H9 (cell line): ENCODE results near the gene MSL3. TPM values are rescaled to one million over a fixed set of nuclear protein-coding genes. Genes with fewer than 3 reads are reported as not detected.

Source experiments
- DNase-seq: peaks from one replicate; pipeline ENCODE4 v3.0.0-alpha.2; 2017
- H2AFZ ChIP-seq: one replicate; pipeline ENCODE4 v1.6.1; 2013; ENCODE audit warnings: mild to moderate bottlenecking, low read length, control low read depth, moderate library complexity
- H2AK5ac ChIP-seq: 2 replicates; pipeline ENCODE4 v1.6.1; 2013; ENCODE audit warnings: low read length, control low read depth, mixed read lengths; ENCODE audit not compliant: insufficient read length
- H2BK120ac ChIP-seq: one replicate; pipeline ENCODE4 v1.6.1; 2013; ENCODE audit warnings: low read depth, mild to moderate bottlenecking, low read length, control low read depth, inconsistent platforms; ENCODE audit not compliant: poor library complexity, severe bottlenecking
- H2BK12ac ChIP-seq: 2 replicates; pipeline ENCODE4 v1.6.1; 2013; ENCODE audit warnings: low read length, control low read depth, mixed read lengths, low read depth; ENCODE audit not compliant: insufficient read length
- H2BK15ac ChIP-seq: 2 replicates; pipeline ENCODE4 v1.6.1; 2013; ENCODE audit warnings: low read depth, low read length, control low read depth
- H2BK20ac ChIP-seq: one replicate; pipeline ENCODE4 v1.6.1; 2013; ENCODE audit warnings: low read depth, mild to moderate bottlenecking, low read length, control low read depth, inconsistent platforms; ENCODE audit not compliant: poor library complexity, severe bottlenecking
- H2BK5ac ChIP-seq: 2 replicates; pipeline ENCODE4 v1.6.1; 2013; ENCODE audit warnings: low read length, control low read depth, mixed read lengths; ENCODE audit not compliant: insufficient read length
- H3K14ac ChIP-seq: 2 replicates; pipeline ENCODE4 v1.6.1; 2013; ENCODE audit warnings: low read length, control low read depth; ENCODE audit not compliant: insufficient read depth
- H3K18ac ChIP-seq: 2 replicates; pipeline ENCODE4 v1.6.1; 2013; ENCODE audit warnings: low read depth, mild to moderate bottlenecking, mixed read lengths, low read length, control low read depth; ENCODE audit not compliant: insufficient read length
- H3K23ac ChIP-seq: 2 replicates; pipeline ENCODE4 v1.6.1; 2013; ENCODE audit warnings: low read length, control low read depth, mixed read lengths, low read depth; ENCODE audit not compliant: insufficient read length
- H3K23me2 ChIP-seq: 2 replicates; pipeline ENCODE4 v1.6.1; 2013; ENCODE audit warnings: low read depth, mild to moderate bottlenecking, mixed read lengths, low read length, control low read depth; ENCODE audit not compliant: insufficient read length, poor library complexity, severe bottlenecking
- H3K27ac ChIP-seq: 2 replicates; pipeline ENCODE4 v1.5.1; 2013; ENCODE audit warnings: low read length, control low read depth, mixed read lengths, low read depth; ENCODE audit not compliant: insufficient read length
- H3K27me3 ChIP-seq: 2 replicates; pipeline ENCODE4 v1.6.1; 2013; ENCODE audit warnings: low read length, control low read depth, inconsistent platforms; ENCODE audit not compliant: insufficient read depth
- H3K4ac ChIP-seq: 2 replicates; pipeline ENCODE4 v1.6.1; 2013; ENCODE audit warnings: low read depth, mild to moderate bottlenecking, control low read depth, inconsistent platforms, low read length, moderate library complexity
- H3K4me1 ChIP-seq: 2 replicates; pipeline ENCODE4 v1.6.1; 2013; ENCODE audit warnings: low read length, control low read depth, inconsistent platforms; ENCODE audit not compliant: insufficient read depth
- H3K4me2 ChIP-seq: 2 replicates; pipeline ENCODE4 v1.6.1; 2013; ENCODE audit warnings: low read length, control low read depth, mixed read lengths; ENCODE audit not compliant: insufficient read length, insufficient read depth
- H3K56ac ChIP-seq: 2 replicates; pipeline ENCODE4 v1.6.1; 2013; ENCODE audit warnings: low read depth, mild to moderate bottlenecking, mixed read lengths, low read length, control low read depth; ENCODE audit not compliant: insufficient read length
- H3K79me1 ChIP-seq: 2 replicates; pipeline ENCODE4 v1.6.1; 2013; ENCODE audit warnings: low read depth, mild to moderate bottlenecking, moderate library complexity, low read length, control low read depth, inconsistent platforms; ENCODE audit not compliant: insufficient read depth, poor library complexity, severe bottlenecking
- H3K79me2 ChIP-seq: 2 replicates; pipeline ENCODE4 v1.6.1; 2013; ENCODE audit warnings: low read length, control low read depth, inconsistent platforms; ENCODE audit not compliant: insufficient read depth
- H3K9ac ChIP-seq: 2 replicates; pipeline ENCODE4 v1.6.1; 2013; ENCODE audit warnings: low read length, control low read depth, mixed read lengths; ENCODE audit not compliant: insufficient read length; ENCODE audit errors: extremely low read depth
- H3K9me3 ChIP-seq: one replicate; pipeline ENCODE4 v1.6.1; 2013; ENCODE audit warnings: low read depth, low read length, inconsistent platforms; ENCODE audit not compliant: control insufficient read depth
- H3T11ph ChIP-seq: one replicate; pipeline ENCODE4 v1.6.1; 2013; ENCODE audit warnings: mild to moderate bottlenecking, low read length, control low read depth, inconsistent platforms
- H4K20me1 ChIP-seq: one replicate; pipeline ENCODE4 v1.6.1; 2013; ENCODE audit not compliant: control insufficient read depth, insufficient read length, insufficient read depth
- H4K5ac ChIP-seq: 2 replicates; pipeline ENCODE4 v1.6.1; 2013; ENCODE audit warnings: low read depth, mild to moderate bottlenecking, mixed read lengths, low read length, control low read depth; ENCODE audit not compliant: insufficient read length
- H4K8ac ChIP-seq: replicated peaks from 2 replicates; pipeline ENCODE4 v1.6.1; 2013; ENCODE audit warnings: low read length, control low read depth, mixed read lengths, low read depth; ENCODE audit not compliant: insufficient read length
- H4K91ac ChIP-seq: 2 replicates; pipeline ENCODE4 v1.6.1; 2013; ENCODE audit warnings: low read depth, mild to moderate bottlenecking, moderate library complexity, mixed read lengths, low read length, control low read depth; ENCODE audit not compliant: insufficient read length
- H3K27ac Mint-ChIP-seq, 3 experiments: 2 replicates in 2 of 3; 3 replicates in 1 of 3; pipeline ENCODE4 v1.8.0; 2020 to 2021; ENCODE audit warnings: mixed read lengths in 3 of 3, mild to moderate bottlenecking in 1 of 3, moderate library complexity in 1 of 3
- H3K27me3 Mint-ChIP-seq: 2 replicates; pipeline ENCODE4 v1.8.0; 2021; ENCODE audit warnings: low read depth, mild to moderate bottlenecking, moderate library complexity, mixed read lengths
- H3K36me3 Mint-ChIP-seq, 3 experiments: 2 replicates in 2 of 3; 3 replicates in 1 of 3; pipeline ENCODE4 v1.8.0; 2020 to 2021; ENCODE audit warnings: low read depth in 3 of 3, mixed read lengths in 3 of 3; ENCODE audit not compliant: insufficient read depth in 1 of 3
- H3K4me1 Mint-ChIP-seq, 2 experiments: 2 replicates each; pipeline ENCODE4 v1.8.0; 2020; ENCODE audit warnings: mixed read lengths in 2 of 2
- H3K4me3 Mint-ChIP-seq, 2 experiments: 2 replicates in 1 of 2; 3 replicates in 1 of 2; pipeline ENCODE4 v1.8.0; 2020 to 2021; ENCODE audit warnings: mild to moderate bottlenecking in 2 of 2, mixed read lengths in 2 of 2, moderate library complexity in 1 of 2
- H3K9me3 Mint-ChIP-seq, 2 experiments: 2 replicates in 1 of 2; 3 replicates in 1 of 2; pipeline ENCODE4 v1.8.0; 2020; ENCODE audit warnings: mild to moderate bottlenecking in 2 of 2, mixed read lengths in 2 of 2, moderate library complexity in 1 of 2
- CTCF ChIP-seq: fragments of 200-600 bp; sonication (generic); conservative IDR thresholded peaks from 3 replicates; pipeline ENCODE4 v1.8.0; 2021; ENCODE audit warnings: antibody characterized with exemption, mild to moderate bottlenecking
- WGBS: extraction: QIAGEN DNeasy Blood & Tissue Kit; methylation state at CpG from one replicate; pipeline ENCODE4 v1.1.7; 2013; ENCODE audit warnings: missing lambda C conversion rate, low lambda C conversion rate, mixed read lengths; ENCODE audit not compliant: insufficient read length; ENCODE audit errors: extremely low coverage; 5-methylcytosine and 5-hydroxymethylcytosine counted together
- total RNA-seq: library from RNA; stranded (reverse); gene quantifications from 2 replicates; pipeline ENCODE4 v1.2.1, GENCODE V29; 2021

MSL3 gene
- total RNA-seq, 1 experiment from 2014 or later: 13.0 TPM

GRCh38 chrX:11778230-11778629, 20.2 kb downstream of the MSL3 start:
- Mint-ChIP-seq H3K9me3 (peaks cover 70 to 76% of the 10 kb centered on the region in 2 experiments), H3K27ac (no peak overlapping the region), H3K27me3 (no peaks in the 10 kb centered on the region; the same call in 1 of the 2 replicates), H3K4me1 (no peaks in the 10 kb centered on the region), H3K36me3 (peaks cover 2 to 11% (median 4%) of the 10 kb centered on the region in 3 experiments; a peak in 5 of 7 replicates), H3K4me3 (peak overlapping the region in 1 of 2 experiments; percentile 35; a peak in 1 of 5 replicates)
- Histone ChIP-seq H3K9ac (no peak overlapping the region), H3K23me2 (no peaks in the 10 kb centered on the region), H4K5ac (no peak overlapping the region), H3K4me1 (no peaks in the 10 kb centered on the region), H4K20me1 (no peaks in the 10 kb centered on the region), H4K8ac (no peak overlapping the region), H3K27me3 (no peaks in the 10 kb centered on the region), H2BK12ac (no peak overlapping the region), H3K14ac (no peak overlapping the region), H2AFZ (no peak overlapping the region), H3K56ac (no peak overlapping the region), H3K4me2 (no peak overlapping the region), H3K9me3 (no peaks in the 10 kb centered on the region), H3K23ac (no peak overlapping the region), H4K91ac (no peak overlapping the region), H3K79me1 (no peaks in the 10 kb centered on the region), H3K79me2 (no peaks in the 10 kb centered on the region), H3K4ac (no peak overlapping the region), H3K27ac (no peak overlapping the region), H2BK20ac (no peak overlapping the region), H2AK5ac (no peak overlapping the region), H3K18ac (no peak overlapping the region), H2BK5ac (no peak overlapping the region), H2BK15ac (no peak overlapping the region), H2BK120ac (no peak overlapping the region), H3T11ph (no peak overlapping the region)
- TF ChIP-seq CTCF: no peak
- DNase-seq: no peak
- no CpG with 5 or more reads among the region's 4 CpGs for WGBS
